OCI-LY1 (cell line): ENCODE data around the gene LAMA1.

Experiments used
- EZH2 ChIP-seq: fragments of 200-600 bp; sonication (generic), shearing (Covaris generic); IDR thresholded peaks from 2 replicates; pipeline ENCODE4 v1.8.0; 2017; ENCODE audit warnings: borderline replicate concordance, mixed run types, mild to moderate bottlenecking, antibody characterized with exemption, low read length, moderate library complexity, mixed read lengths
- TF ChIP-seq, protein P1 (sequence below): fragments of 200-600 bp; sonication (generic), shearing (Covaris generic); IDR thresholded peaks from 2 replicates; pipeline ENCODE4 v1.5.1; 2017; ENCODE audit warnings: mild to moderate bottlenecking, antibody characterized with exemption, low read length, moderate library complexity, mixed read lengths

DNA sequence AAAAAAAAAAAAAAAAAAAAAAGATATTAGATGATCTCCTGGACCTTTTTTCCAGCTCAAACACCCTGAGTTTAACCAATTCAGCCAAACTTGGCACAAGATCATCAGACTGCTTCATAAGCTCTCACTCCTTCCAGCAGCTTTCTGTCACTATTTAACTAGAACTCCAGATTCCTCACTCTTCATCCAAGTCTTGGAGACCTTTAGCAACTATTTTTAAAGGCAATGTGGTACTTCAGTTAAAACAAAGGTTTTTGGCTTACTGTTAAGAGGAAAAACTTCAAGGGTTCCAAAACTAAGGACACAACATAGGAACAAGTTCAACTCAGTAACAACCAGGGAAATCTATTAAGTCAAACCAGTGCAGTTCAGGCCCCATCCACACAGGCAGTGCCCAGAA, 23.2 kb downstream of the LAMA1 start:
- TF ChIP-seq, protein P1, sequence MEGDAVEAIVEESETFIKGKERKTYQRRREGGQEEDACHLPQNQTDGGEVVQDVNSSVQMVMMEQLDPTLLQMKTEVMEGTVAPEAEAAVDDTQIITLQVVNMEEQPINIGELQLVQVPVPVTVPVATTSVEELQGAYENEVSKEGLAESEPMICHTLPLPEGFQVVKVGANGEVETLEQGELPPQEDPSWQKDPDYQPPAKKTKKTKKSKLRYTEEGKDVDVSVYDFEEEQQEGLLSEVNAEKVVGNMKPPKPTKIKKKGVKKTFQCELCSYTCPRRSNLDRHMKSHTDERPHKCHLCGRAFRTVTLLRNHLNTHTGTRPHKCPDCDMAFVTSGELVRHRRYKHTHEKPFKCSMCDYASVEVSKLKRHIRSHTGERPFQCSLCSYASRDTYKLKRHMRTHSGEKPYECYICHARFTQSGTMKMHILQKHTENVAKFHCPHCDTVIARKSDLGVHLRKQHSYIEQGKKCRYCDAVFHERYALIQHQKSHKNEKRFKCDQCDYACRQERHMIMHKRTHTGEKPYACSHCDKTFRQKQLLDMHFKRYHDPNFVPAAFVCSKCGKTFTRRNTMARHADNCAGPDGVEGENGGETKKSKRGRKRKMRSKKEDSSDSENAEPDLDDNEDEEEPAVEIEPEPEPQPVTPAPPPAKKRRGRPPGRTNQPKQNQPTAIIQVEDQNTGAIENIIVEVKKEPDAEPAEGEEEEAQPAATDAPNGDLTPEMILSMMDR: no peak
- no peak for TF ChIP-seq EZH2
